CD4-positive, alpha-beta T cell treated with Interferon gamma for 1 hour (primary cell): ENCODE measurements around the gene KTN1.
A peak's percentile ranks its signal among the peaks of the same experiment; 100 is the strongest.

Experiments
- DNase-seq: peaks from one replicate; pipeline ENCODE4 v3.0.0-alpha.2; 2020

Gene KTN1

GRCh38 chr14:55578511-55578910 is 1.5 kb upstream of the KTN1 start:
- no peak for DNase-seq

- peak; percentile 56 for DNase-seq
Observed at GRCh38 chr14:55580470-55581341, 699 bp downstream of the KTN1 start.

- DNase-seq, result no peak
Observed at GRCh38 chr14:55581342-55581771, 1.4 kb downstream of the KTN1 start.

- no peak for DNase-seq
Observed at GRCh38 chr14:55582746-55583145, 2.7 kb downstream of the KTN1 start.

GRCh38 chr14:55583942-55584468 is 4.0 kb downstream of the KTN1 start:
- DNase-seq, result no peak

- no peak for DNase-seq
Observed at GRCh38 chr14:55585854-55586253, 5.8 kb downstream of the KTN1 start.

- no peak for DNase-seq
Observed at GRCh38 chr14:55586411-55586810, 6.4 kb downstream of the KTN1 start.

GRCh38 chr14:55587847-55588246 is 7.8 kb downstream of the KTN1 start:
- no peak for DNase-seq

GRCh38 chr14:55588259-55588699 is 8.3 kb downstream of the KTN1 start:
- no peak for DNase-seq

GRCh38 chr14:55589171-55589570 is 9.2 kb downstream of the KTN1 start:
- no peak for DNase-seq

- no peak for DNase-seq
Observed at GRCh38 chr14:55592436-55592835, 12.4 kb downstream of the KTN1 start.

- DNase-seq, result no peak
Observed at GRCh38 chr14:55593698-55594097, 13.7 kb downstream of the KTN1 start.

GRCh38 chr14:55599250-55599879 is 19.4 kb downstream of the KTN1 start:
- peak; percentile 2 for DNase-seq

- DNase-seq, result no peak
Observed at GRCh38 chr14:55600784-55601561, 21.0 kb downstream of the KTN1 start.

- DNase-seq, result no peak
Observed at GRCh38 chr14:55603401-55603953, 23.5 kb downstream of the KTN1 start.

- no peak for DNase-seq
Observed at GRCh38 chr14:55604488-55604887, 24.5 kb downstream of the KTN1 start.

GRCh38 chr14:55604900-55605418 is 25.0 kb downstream of the KTN1 start:
- no peak for DNase-seq

- no peak for DNase-seq
Observed at GRCh38 chr14:55605793-55606192, 25.8 kb downstream of the KTN1 start.

- DNase-seq, result no peak
Observed at GRCh38 chr14:55607386-55607785, 27.4 kb downstream of the KTN1 start.

- no peak for DNase-seq
Observed at GRCh38 chr14:55609681-55610080, 29.7 kb downstream of the KTN1 start.

- DNase-seq, result no peak
Observed at GRCh38 chr14:55610713-55611370, 30.8 kb downstream of the KTN1 start.

GRCh38 chr14:55611859-55612258 is 31.9 kb downstream of the KTN1 start:
- no peak for DNase-seq
